HG03439 (cell line): ENCODE data around the gene MRPS2.

ENCODE experiments used
- ATAC-seq: cut with Tn5 transposase; IDR thresholded peaks from one replicate; pipeline ENCODE4 v1.9.1; 2021; ENCODE audit warnings: mild to moderate bottlenecking, moderate library complexity; ENCODE audit not compliant: unreplicated experiment

The MRPS2 gene

GRCh38 chr9:135552021-135552697 is 51.7 kb downstream of the MRPS2 start:
- no peak for ATAC-seq

- ATAC-seq = no peak
Observed at GRCh38 chr9:135552698-135553171, 52.3 kb downstream of the MRPS2 start.
